Measurements from ENCODE around the gene BTF3. TPM values are rescaled to one million over a fixed set of nuclear protein-coding genes. Genes with fewer than 3 reads are reported as not detected.

The BTF3 gene
- total and polyA plus RNA-seq, 10 donors: 368 to 914 (median 511) TPM

- Histone ChIP-seq H3K4me1 (peaks cover 0 to 8% (median 2%) of the 10 kb centered on the region in 6 donors), H3K9me3 (no peaks in the 10 kb centered on the region), H3K27me3 (replicated peaks in 1 of 7) (peaks cover 0 to 5% (median 0%) of the 10 kb centered on the region in 7 donors), H3K36me3 (no peaks in the 10 kb centered on the region), H3K4me3 (no peak overlapping the region), H3K27ac (no peak overlapping the region)
- intact Hi-C loops (cut with DNase I; ENCODE audit: low total_unique reads): no loop called here
- DNase-seq: no peak
- WGBS, 5 donors: 68 to 80% (median 76%) methylated on average over 1 of the region's 1 CpG
- TF ChIP-seq, protein P1, sequence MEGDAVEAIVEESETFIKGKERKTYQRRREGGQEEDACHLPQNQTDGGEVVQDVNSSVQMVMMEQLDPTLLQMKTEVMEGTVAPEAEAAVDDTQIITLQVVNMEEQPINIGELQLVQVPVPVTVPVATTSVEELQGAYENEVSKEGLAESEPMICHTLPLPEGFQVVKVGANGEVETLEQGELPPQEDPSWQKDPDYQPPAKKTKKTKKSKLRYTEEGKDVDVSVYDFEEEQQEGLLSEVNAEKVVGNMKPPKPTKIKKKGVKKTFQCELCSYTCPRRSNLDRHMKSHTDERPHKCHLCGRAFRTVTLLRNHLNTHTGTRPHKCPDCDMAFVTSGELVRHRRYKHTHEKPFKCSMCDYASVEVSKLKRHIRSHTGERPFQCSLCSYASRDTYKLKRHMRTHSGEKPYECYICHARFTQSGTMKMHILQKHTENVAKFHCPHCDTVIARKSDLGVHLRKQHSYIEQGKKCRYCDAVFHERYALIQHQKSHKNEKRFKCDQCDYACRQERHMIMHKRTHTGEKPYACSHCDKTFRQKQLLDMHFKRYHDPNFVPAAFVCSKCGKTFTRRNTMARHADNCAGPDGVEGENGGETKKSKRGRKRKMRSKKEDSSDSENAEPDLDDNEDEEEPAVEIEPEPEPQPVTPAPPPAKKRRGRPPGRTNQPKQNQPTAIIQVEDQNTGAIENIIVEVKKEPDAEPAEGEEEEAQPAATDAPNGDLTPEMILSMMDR (IDR thresholded peaks at IDR 0.05 in 8 of 11, conservative IDR thresholded peaks at IDR 0.05 in 3 of 11): no peak
- TF ChIP-seq POLR2AphosphoS5 (IDR thresholded peaks at IDR 0.05) (no peak), POLR2A (IDR thresholded peaks at IDR 0.05) (no peak)
Measured at GRCh38 chr5:73523861-73524260, 25.6 kb downstream of the BTF3 start.

DNA sequence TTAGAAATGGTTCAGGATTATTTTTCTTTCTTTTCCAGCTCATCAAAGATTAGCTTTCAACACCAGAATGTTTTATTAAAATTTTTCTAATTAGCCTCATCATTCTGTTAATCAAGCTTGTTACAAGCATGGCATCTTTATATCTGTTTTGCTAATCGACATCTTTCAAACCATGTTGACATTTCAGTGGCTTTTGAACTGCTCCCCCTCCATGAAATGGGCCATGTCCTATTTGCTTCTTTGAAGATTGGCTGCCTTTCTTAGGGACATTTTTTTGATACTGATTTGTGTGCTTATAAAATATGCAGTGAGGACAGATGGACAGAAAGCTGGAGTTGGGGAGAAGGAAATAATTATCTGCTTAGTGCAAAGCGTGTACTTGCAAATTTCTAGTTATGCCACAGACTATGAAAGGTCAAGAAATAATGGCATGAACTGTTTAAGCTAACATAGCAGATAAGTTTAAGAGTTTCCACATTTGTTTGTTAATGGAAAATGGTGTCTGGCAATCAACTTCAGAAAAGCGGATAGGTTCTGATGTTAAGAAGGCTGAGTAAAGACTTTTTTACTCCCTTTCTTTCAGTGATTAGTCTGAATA is 27.5 kb downstream of the BTF3 start:
- peaks cover 0 to 10% (median 0%) of the 10 kb centered on the region in 7 donors for H3K27me3 ChIP-seq (replicated peaks in 1 of 7)
- no peaks in the 10 kb centered on the region for H3K36me3 ChIP-seq
- H3K27ac ChIP-seq: no peak overlapping the region
- intact Hi-C loops (cut with DNase I; ENCODE audit: low total_unique reads): no loop called here
- no peak for TF ChIP-seq POLR2AphosphoS5 (IDR thresholded peaks at IDR 0.05)
- no peak for TF ChIP-seq POLR2A (IDR thresholded peaks at IDR 0.05)
- TF ChIP-seq, protein P1 (IDR thresholded peaks at IDR 0.05 in 8 of 11, conservative IDR thresholded peaks at IDR 0.05 in 3 of 11): no peak
- H3K9me3 ChIP-seq: no peaks in the 10 kb centered on the region
- WGBS, 5 donors: 81 to 93% (median 88%) methylated on average over 3 of the region's 3 CpGs
- no peaks in the 10 kb centered on the region for H3K4me1 ChIP-seq
- H3K4me3 ChIP-seq: no peak overlapping the region
- DNase-seq: no peak

DNA sequence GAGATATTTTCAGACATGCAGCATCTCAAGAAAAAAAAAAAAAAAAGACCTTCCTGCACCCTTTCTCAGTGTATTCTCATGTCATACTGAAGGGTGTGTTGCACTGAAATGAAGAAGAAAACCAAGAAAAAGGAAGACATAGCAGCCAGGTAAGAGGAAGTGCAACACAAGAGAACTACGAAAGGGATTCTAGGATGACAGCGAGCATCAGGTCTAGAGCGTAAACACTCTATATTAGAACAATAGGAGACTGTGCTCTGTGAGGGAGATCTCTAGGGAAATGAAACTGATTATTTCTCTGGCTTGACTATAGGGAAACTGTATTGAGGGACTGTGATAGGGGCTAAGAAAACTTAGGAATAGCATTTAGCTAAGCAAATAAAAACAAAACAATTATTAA is 30.0 kb downstream of the BTF3 start:
- Histone ChIP-seq H3K27me3 (replicated peaks in 1 of 7) (peaks cover 0 to 10% (median 0%) of the 10 kb centered on the region in 7 donors), H3K4me1 (no peaks in the 10 kb centered on the region), H3K27ac (no peak overlapping the region), H3K36me3 (no peaks in the 10 kb centered on the region), H3K9me3 (no peaks in the 10 kb centered on the region), H3K4me3 (no peak overlapping the region)
- intact Hi-C loops (cut with DNase I; ENCODE audit: low total_unique reads): no loop called here
- no peak for DNase-seq
- 56 to 76% (median 67%) methylated on average over 3 of the region's 3 CpGs for WGBS, 5 donors
- TF ChIP-seq POLR2AphosphoS5 (IDR thresholded peaks at IDR 0.05): no peak
- TF ChIP-seq, protein P1 (IDR thresholded peaks at IDR 0.05 in 8 of 11, conservative IDR thresholded peaks at IDR 0.05 in 3 of 11): no peak
- TF ChIP-seq POLR2A (IDR thresholded peaks at IDR 0.05): no peak

DNA sequence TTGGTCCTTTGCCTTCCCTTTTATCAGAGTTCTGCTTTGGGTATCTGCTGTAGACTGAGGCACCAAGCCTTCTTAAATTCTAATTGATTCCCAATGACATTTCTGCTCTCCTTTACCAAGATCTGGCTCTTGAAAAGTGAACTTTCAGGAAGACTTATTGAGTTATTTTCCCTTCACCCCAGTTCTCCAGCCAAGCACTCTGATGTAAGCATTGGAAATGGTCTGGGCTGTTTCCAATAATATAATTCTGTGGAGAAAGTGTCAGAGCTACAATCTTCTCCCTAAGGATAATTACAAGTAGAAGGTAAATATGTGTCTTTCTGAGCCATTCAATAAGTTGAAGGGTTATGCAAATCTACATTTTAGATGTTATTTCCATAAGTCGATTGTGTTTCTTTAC is 30.8 kb downstream of the BTF3 start:
- Histone ChIP-seq H3K27ac (no peak overlapping the region), H3K4me3 (no peak overlapping the region), H3K27me3 (replicated peaks in 1 of 7) (peaks cover 0 to 15% (median 0%) of the 10 kb centered on the region in 7 donors), H3K9me3 (no peaks in the 10 kb centered on the region), H3K36me3 (no peaks in the 10 kb centered on the region), H3K4me1 (no peaks in the 10 kb centered on the region)
- no peak for DNase-seq
- intact Hi-C loops (cut with DNase I; ENCODE audit: low total_unique reads): no loop called here
- no peak for TF ChIP-seq POLR2AphosphoS5 (IDR thresholded peaks at IDR 0.05)
- TF ChIP-seq POLR2A (IDR thresholded peaks at IDR 0.05): no peak
- TF ChIP-seq, protein P1 (IDR thresholded peaks at IDR 0.05 in 8 of 11, conservative IDR thresholded peaks at IDR 0.05 in 3 of 11): no peak
- WGBS, 5 donors: 82 to 100% (median 89%) methylated on average over 1 of the region's 1 CpG

Data from spleen (tissue), 11 donors.